Measurements from ENCODE around the gene OSMR.
"Not testable (repeated sequence)": the region's sequence is repeated elsewhere in the genome, so short reads cannot be mapped to it uniquely, and the experiment has no call there.

Gene OSMR

DNA sequence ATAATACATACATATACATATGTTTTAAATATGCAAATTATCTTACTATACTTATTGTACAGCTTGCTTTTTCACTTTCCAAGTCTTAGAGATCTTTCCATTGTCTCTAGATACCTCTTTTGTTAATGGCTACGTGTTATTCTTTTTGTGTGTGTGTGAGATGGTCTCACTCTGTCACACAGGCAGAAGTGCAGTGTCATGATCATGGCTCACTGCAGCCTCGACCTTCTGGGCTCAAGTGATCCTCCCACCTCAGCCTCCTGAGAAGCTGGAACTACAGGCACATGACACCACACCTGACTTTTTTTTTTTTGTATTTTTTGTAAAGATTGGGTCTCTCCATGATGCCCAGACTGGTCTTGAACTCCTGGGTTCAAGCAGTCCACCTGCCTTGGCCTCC is 2.8 kb downstream of the OSMR start:
- TF ChIP-seq, protein P1, sequence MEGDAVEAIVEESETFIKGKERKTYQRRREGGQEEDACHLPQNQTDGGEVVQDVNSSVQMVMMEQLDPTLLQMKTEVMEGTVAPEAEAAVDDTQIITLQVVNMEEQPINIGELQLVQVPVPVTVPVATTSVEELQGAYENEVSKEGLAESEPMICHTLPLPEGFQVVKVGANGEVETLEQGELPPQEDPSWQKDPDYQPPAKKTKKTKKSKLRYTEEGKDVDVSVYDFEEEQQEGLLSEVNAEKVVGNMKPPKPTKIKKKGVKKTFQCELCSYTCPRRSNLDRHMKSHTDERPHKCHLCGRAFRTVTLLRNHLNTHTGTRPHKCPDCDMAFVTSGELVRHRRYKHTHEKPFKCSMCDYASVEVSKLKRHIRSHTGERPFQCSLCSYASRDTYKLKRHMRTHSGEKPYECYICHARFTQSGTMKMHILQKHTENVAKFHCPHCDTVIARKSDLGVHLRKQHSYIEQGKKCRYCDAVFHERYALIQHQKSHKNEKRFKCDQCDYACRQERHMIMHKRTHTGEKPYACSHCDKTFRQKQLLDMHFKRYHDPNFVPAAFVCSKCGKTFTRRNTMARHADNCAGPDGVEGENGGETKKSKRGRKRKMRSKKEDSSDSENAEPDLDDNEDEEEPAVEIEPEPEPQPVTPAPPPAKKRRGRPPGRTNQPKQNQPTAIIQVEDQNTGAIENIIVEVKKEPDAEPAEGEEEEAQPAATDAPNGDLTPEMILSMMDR (conservative IDR thresholded peaks at IDR 0.05), result no peak
- H3K27ac ChIP-seq, result no peak overlapping the region

DNA sequence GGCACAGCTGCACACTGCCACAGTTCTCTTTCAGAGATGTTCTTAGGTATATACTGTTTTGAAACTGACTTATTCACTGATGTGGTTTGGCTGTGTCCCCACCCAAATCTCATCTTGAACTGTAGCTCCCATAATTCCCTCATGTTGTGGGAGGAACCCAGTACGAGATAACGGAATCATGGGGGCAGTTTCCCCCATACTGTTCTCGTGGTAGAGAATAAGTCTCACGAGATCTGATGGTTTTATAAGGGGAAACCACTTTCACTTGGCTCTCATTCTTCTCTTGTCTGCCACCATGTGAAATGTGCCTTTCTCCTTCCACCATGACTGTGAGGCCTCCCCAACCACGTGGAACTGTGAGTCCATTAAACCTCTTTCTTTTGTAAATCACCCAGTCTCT is 5.8 kb downstream of the OSMR start:
- not testable (repeated sequence) for H3K27ac ChIP-seq

DNA sequence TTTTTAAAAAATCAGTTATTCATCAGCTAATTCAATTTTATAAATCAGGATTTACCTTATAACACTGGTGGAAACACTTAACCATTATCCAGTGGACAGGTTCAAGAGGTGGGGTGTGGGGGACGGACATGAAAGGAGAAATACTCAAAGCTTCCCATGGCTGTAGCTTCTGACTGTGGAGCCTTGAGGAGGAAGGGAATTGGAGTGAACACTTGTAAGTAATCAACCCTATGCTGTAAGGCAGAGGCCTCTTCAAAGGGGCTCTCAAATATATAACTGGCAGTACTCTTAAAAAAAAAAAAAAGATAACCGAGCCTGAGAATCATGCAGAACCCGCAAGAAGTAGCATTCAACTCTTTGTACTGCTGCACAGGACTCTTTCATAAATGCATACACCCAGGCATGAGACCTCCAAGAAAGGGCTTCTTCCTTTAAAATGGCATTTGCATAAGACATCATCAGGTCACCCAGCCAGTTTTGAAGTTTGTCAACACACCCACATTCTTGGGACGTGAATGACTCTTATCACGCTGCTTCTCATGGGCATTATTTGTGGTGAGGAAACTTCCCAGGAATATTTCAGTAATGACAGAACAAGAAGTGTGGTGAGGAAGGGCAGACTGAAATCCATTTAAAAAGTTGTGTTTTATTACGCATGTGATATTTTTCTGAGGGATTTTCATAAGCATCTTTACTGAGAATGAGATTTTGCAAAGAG is 8.1 kb downstream of the OSMR start:
- no peak overlapping the region for H3K27ac ChIP-seq
- TF ChIP-seq, protein P1 (conservative IDR thresholded peaks at IDR 0.05), result no peak

GRCh38 chr5:38854907-38855306 is 9.1 kb downstream of the OSMR start:
- no peak overlapping the region for H3K27ac ChIP-seq
- TF ChIP-seq, protein P1 (conservative IDR thresholded peaks at IDR 0.05), result no peak

DNA sequence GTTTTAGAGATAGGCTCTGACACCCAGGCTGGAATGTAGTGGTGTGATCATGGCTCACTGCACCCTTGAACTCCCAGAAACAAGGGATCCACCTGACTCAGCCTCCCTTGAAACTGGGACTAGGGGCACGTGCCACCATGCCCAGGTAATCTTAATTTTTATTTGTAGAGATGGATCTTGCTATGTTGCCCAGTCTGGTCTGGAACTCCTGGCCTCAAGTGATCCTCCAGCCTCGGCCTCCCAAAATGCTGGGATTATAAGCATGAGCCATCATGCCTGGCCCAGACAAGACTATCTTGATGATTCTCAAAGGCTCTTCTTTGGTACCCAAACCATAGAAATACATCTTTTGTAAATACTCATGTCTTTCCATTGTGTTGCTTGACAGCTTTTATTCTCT is 10.8 kb downstream of the OSMR start:
- TF ChIP-seq, protein P1 (conservative IDR thresholded peaks at IDR 0.05), result no peak
- H3K27ac ChIP-seq, result no peak overlapping the region

- TF ChIP-seq, protein P1 (conservative IDR thresholded peaks at IDR 0.05), result no peak
- no peak overlapping the region for H3K27ac ChIP-seq
These were observed 13.0 kb downstream of the OSMR start for GRCh38 chr5:38858839-38859238.

DNA sequence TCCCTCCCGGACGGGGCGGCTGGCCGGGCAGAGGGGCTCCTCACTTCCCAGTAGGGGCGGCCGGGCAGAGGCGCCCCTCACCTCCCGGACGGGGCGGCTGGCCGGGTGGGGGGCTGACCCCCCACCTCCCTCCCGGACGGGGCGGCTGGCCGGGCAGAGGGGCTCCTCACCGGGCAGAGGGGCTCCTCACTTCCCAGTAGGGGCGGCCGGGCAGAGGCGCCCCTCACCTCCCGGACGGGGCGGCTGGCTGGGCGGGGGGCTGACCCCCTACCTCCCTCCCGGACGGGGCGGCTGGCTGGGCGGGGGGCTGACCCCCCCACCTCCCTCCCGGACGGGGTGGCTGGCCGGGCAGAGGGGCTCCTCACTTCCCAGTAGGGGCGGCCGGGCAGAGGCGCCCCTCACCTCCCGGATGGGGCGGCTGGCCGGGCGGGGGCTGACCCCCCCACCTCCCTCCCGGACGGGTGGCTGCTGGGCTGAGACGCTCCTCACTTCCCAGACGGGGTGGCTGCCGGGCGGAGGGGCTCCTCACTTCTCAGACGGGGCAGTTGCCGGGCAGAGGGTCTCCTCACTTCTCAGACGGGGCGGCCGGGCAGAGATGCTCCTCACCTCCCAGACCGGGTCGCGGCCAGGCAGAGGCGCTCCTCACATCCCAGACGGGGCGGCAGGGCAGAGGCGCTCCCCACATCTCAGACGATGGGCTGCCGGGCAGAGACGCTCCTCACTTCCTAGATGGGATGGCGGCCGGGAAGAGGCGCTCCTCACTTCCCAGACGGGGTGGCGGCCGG is 16.4 kb downstream of the OSMR start:
- H3K27ac ChIP-seq, result not testable (repeated sequence)

DNA sequence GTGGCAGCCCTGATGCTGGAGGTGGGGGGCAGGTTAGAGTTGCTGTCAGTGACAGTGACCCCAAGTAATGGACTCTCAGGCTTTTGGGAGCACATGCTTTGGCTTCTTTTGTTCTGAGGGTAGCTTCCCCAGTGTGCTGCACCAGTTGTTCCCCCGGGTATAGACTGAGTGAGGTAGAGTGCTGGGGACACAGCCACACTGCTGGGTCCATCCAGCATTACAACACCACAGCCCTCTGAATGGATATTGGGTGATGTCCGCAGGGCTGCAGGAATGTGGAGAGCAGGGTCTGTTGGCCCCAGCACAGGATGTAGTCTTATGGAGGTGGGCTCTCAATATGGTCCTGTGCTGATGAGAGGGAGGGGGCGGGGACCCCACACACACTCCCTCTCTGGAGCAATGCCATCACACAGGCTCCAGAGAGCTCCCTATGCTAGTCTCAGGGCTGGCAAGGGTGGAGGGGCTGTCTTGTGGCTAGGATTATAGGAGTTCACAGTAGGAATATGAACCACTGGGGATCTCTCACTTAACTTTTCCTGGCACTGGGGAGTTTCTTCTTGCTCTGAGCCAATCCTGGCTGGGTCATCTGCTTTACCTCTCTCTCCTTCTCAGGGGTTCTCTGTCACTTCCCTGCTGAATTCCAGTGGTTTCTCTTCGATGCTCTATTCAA is 20.7 kb downstream of the OSMR start:
- H3K27ac ChIP-seq, result no peak overlapping the region
- TF ChIP-seq, protein P1 (conservative IDR thresholded peaks at IDR 0.05), result no peak

Data from VCaP (cell line).